HG03139 (cell line): ENCODE measurements around the gene ZER1.
A peak's percentile ranks its signal among the peaks of the same experiment; 100 is the strongest.
"Not testable (repeated sequence)": the region's sequence is repeated elsewhere in the genome, so short reads cannot be mapped to it uniquely, and the experiment has no call there.

Experiments
- ATAC-seq: cut with Tn5 transposase; IDR thresholded peaks from one replicate; pipeline ENCODE4 v1.9.1; 2021; ENCODE audit not compliant: unreplicated experiment

Gene ZER1

GRCh38 chr9:128788445-128788844, 16.7 kb upstream of the ZER1 start:
- no peak for ATAC-seq

GRCh38 chr9:128787659-128788058, 15.9 kb upstream of the ZER1 start:
- ATAC-seq: no peak

GRCh38 chr9:128786681-128787601, 15.2 kb upstream of the ZER1 start, which contains the start of gene TBC1D13:
Gene TBC1D13 (plus strand): TSS chr9:128787253. CDS start chr9:128787354, 101 bp downstream.
- peak; percentile 86 for ATAC-seq

- ATAC-seq: no peak
Observed at GRCh38 chr9:128785427-128785826, 13.7 kb upstream of the ZER1 start.

- ATAC-seq: no peak
Observed at GRCh38 chr9:128782669-128783068, 10.9 kb upstream of the ZER1 start.

- no peak for ATAC-seq
Observed at GRCh38 chr9:128781187-128782070, 9.7 kb upstream of the ZER1 start.

GRCh38 chr9:128780093-128780492, 8.4 kb upstream of the ZER1 start:
- not testable (repeated sequence) for ATAC-seq

GRCh38 chr9:128774804-128775203, 3.1 kb upstream of the ZER1 start:
- ATAC-seq: no peak

GRCh38 chr9:128773049-128773448, 1.3 kb upstream of the ZER1 start:
- no peak for ATAC-seq

- no peak for ATAC-seq
Observed at GRCh38 chr9:128771094-128771721, 519 bp downstream of the ZER1 start.

- no peak for ATAC-seq
Observed at GRCh38 chr9:128770286-128771030, 1.3 kb downstream of the ZER1 start.

GRCh38 chr9:128768606-128769005, 3.1 kb downstream of the ZER1 start:
- ATAC-seq: no peak

- ATAC-seq: no peak
Observed at GRCh38 chr9:128765499-128765898, 6.2 kb downstream of the ZER1 start.

GRCh38 chr9:128764361-128764760, 7.4 kb downstream of the ZER1 start:
- ATAC-seq: no peak

GRCh38 chr9:128762671-128763449, 8.9 kb downstream of the ZER1 start:
- ATAC-seq: no peak

- ATAC-seq: no peak
Observed at GRCh38 chr9:128757602-128758001, 14.1 kb downstream of the ZER1 start.

- no peak for ATAC-seq
Observed at GRCh38 chr9:128753627-128754026, 18.1 kb downstream of the ZER1 start.

GRCh38 chr9:128750926-128751595, 20.7 kb downstream of the ZER1 start:
- ATAC-seq: no peak

- ATAC-seq: no peak
Observed at GRCh38 chr9:128747241-128747640, 24.5 kb downstream of the ZER1 start.
